Neural cell (in vitro differentiated cells): ENCODE measurements around the gene RYR1.

Experiments
- CTCF ChIP-seq: fragments of 450-650 bp; IDR thresholded peaks from 2 replicates; pipeline ENCODE4 v1.5.1; 2014; ENCODE audit warnings: antibody characterized with exemption, mild to moderate bottlenecking, moderate library complexity; ENCODE audit not compliant: poor library complexity, severe bottlenecking
- EP300 ChIP-seq: fragments of 450-650 bp; conservative IDR thresholded peaks from 2 replicates; pipeline ENCODE4 v1.6.1; 2014; ENCODE audit warnings: antibody characterized with exemption, mild to moderate bottlenecking, moderate library complexity; ENCODE audit not compliant: poor library complexity, severe bottlenecking
- EZH2 ChIP-seq: fragments of 200-600, 300-800 bp; shearing (Covaris generic), sonication (generic); IDR thresholded peaks from 2 replicates; pipeline ENCODE4 v1.6.1; 2014; ENCODE audit warnings: antibody characterized with exemption, low read length, borderline replicate concordance, mild to moderate bottlenecking; ENCODE audit not compliant: insufficient read depth, poor library complexity, severe bottlenecking
- MXI1 ChIP-seq: fragments of 450-650 bp; conservative IDR thresholded peaks from 2 replicates; pipeline ENCODE4 v1.6.1; 2014; ENCODE audit warnings: antibody characterized with exemption, mild to moderate bottlenecking; ENCODE audit not compliant: poor library complexity, severe bottlenecking
- POLR2AphosphoS5 ChIP-seq: IDR thresholded peaks from 2 replicates; pipeline ENCODE4 v1.6.1; 2012
- RAD21 ChIP-seq: fragments of 450-650 bp; conservative IDR thresholded peaks from 2 replicates; pipeline ENCODE4 v1.6.1; 2014; ENCODE audit warnings: antibody characterized with exemption, mild to moderate bottlenecking, moderate library complexity
- SMC3 ChIP-seq: fragments of 450-650 bp; conservative IDR thresholded peaks from 2 replicates; pipeline ENCODE4 v1.6.1; 2014; ENCODE audit warnings: antibody characterized with exemption, mild to moderate bottlenecking, moderate library complexity; ENCODE audit not compliant: poor library complexity
- TAF1 ChIP-seq: IDR thresholded peaks from 2 replicates; pipeline ENCODE4 v1.6.1; 2012; ENCODE audit warnings: low read depth

GRCh38 chr19:38617283-38617763 is 183.8 kb downstream of the RYR1 start:
- TF ChIP-seq CTCF (no peak), EZH2 (no peak), SMC3 (no peak), RAD21 (no peak), MXI1 (no peak), TAF1 (no peak), POLR2AphosphoS5 (no peak), EP300 (no peak)
